HepG2 (cell line): ENCODE results near the gene ST8SIA6. TPM values are rescaled to one million over a fixed set of nuclear protein-coding genes. Genes with fewer than 3 reads are reported as not detected.

Experiments
- ATAC-seq: fragments of 200-7000 bp; cut with Tn5 transposase; 3 replicates; pipeline ENCODE4 v1.9.1; 2020; ENCODE audit warnings: mild to moderate bottlenecking, moderate library complexity
- BruUV-seq: library from RNA; stranded (reverse); fragments of 400-500 nt; replicated peaks from 2 replicates; lab custom pipeline; 2021; lab: Mats Ljungman, UMichigan
- CTCF ChIA-PET: fragments of 300-600 bp; formaldehyde crosslinking; extraction: SDS; loops from one replicate; lab custom pipeline; 2021; ENCODE audit warnings: low total read pairs, inconsistent platforms, low intra/inter-chr PET ratio; lab: Yijun Ruan, JAX
- POLR2A ChIA-PET: fragments of 350-600 bp; sonication (Branson Sonifier 250); formaldehyde crosslinking; loops from one replicate; lab custom pipeline; 2020; ENCODE audit warnings: antibody characterized with exemption, inconsistent platforms; lab: Yijun Ruan, JAX
- DNase-seq: peaks from one replicate; pipeline ENCODE4 v3.0.0-alpha.2; 2015; ENCODE audit warnings: low spot score
- FAIRE-seq: peaks from 3 replicates; lab custom pipeline; 2011; peaks lifted over from hg19 to GRCh38; lab: Jason Lieb, UNC
- H2AFZ ChIP-seq: one replicate; pipeline ENCODE4 v1.6.1; 2011; ENCODE audit warnings: low read length, inconsistent platforms
- H3K27ac ChIP-seq: fragments of 300-600 bp; 3 replicates; pipeline ENCODE4 v1.8.0; 2011; ENCODE audit warnings: mixed run types, mild to moderate bottlenecking, mixed read lengths, low read length, inconsistent platforms; ENCODE audit not compliant: insufficient read depth; ENCODE audit errors: extremely low read length
- H3K27me3 ChIP-seq, 2 experiments: fragments of 200-600 bp in 1 of 2; 2 replicates in 1 of 2; 3 replicates in 1 of 2; pipeline versions ENCODE4 v1.6.0 to v1.8.0; 2011; ENCODE audit warnings: low read length in 2 of 2, mild to moderate bottlenecking in 2 of 2, moderate library complexity in 2 of 2, inconsistent platforms in 1 of 2; ENCODE audit not compliant: insufficient read depth in 2 of 2, control insufficient read depth in 1 of 2
- H3K36me3 ChIP-seq, 2 experiments: fragments of 200-600 bp in 1 of 2; replicated peaks in 1 of 2; 2 replicates in 1 of 2; 3 replicates in 1 of 2; pipeline versions ENCODE4 v1.5.1 to v1.8.0; 2011; ENCODE audit warnings: low read length in 2 of 2, inconsistent platforms in 1 of 2; ENCODE audit not compliant: insufficient read depth in 2 of 2, control insufficient read depth in 1 of 2
- H3K4me1 ChIP-seq: 2 replicates; pipeline ENCODE4 v1.5.1; 2012; ENCODE audit warnings: low read length, inconsistent platforms; ENCODE audit not compliant: insufficient read depth
- H3K4me2 ChIP-seq: 2 replicates; pipeline ENCODE4 v1.6.0; 2011; ENCODE audit warnings: low read depth, low read length, inconsistent platforms
- H3K4me3 ChIP-seq, 3 experiments: fragments of 200-600 bp in 1 of 3; sonication (generic), shearing (Covaris generic) in 1 of 3; replicated peaks in 1 of 3; 2 replicates each; pipeline ENCODE4 v1.5.1; 2011 to 2016; ENCODE audit warnings: low read length in 3 of 3, inconsistent platforms in 2 of 3, low read depth in 2 of 3, mild to moderate bottlenecking in 2 of 3, control low read depth in 1 of 3, mixed read lengths in 1 of 3; ENCODE audit not compliant: insufficient read depth in 1 of 3
- H3K79me2 ChIP-seq: one replicate; pipeline ENCODE4 v1.6.1; 2011; ENCODE audit warnings: low read length, inconsistent platforms; ENCODE audit not compliant: insufficient read depth
- H3K9ac ChIP-seq: 2 replicates; pipeline ENCODE4 v1.6.0; 2011; ENCODE audit warnings: mild to moderate bottlenecking, low read depth, low read length, inconsistent platforms; ENCODE audit not compliant: insufficient read depth
- H3K9me3 ChIP-seq: 2 replicates; pipeline ENCODE4 v1.5.1; 2012; ENCODE audit warnings: mild to moderate bottlenecking, low read length
- H4K20me1 ChIP-seq: 2 replicates; pipeline ENCODE4 v1.6.0; 2011; ENCODE audit warnings: inconsistent platforms, mild to moderate bottlenecking, low read length, moderate library complexity; ENCODE audit not compliant: insufficient read depth
- HHEX ChIP-seq: IDR thresholded peaks from 2 replicates; pipeline ENCODE4 v1.6.1; 2016; ENCODE audit warnings: control low read depth
- HOXA3 ChIP-seq: sonication (generic); formaldehyde crosslinking; IDR thresholded peaks from 2 replicates; pipeline ENCODE4 v1.5.0; 2020; ENCODE audit warnings: missing genetic modification reagents
- JARID2 ChIP-seq: sonication (generic); formaldehyde crosslinking; IDR thresholded peaks from 2 replicates; pipeline ENCODE4 v1.8.1; 2023; ENCODE audit warnings: missing genetic modification reagents, inconsistent platforms; ENCODE audit not compliant: insufficient replicate concordance
- KLF16 ChIP-seq, 2 experiments: sonication (generic) in 1 of 2; formaldehyde crosslinking in 1 of 2; IDR thresholded peaks; 2 replicates each; pipeline versions ENCODE4 v1.6.1 to v1.8.0; 2016 to 2023; ENCODE audit warnings: missing genetic modification reagents in 2 of 2, missing compliant biosample characterization in 1 of 2
- MAX ChIP-seq: IDR thresholded peaks from 2 replicates; pipeline ENCODE4 v1.6.1; 2012; ENCODE audit warnings: inconsistent platforms
- MYPOP ChIP-seq: sonication (generic); formaldehyde crosslinking; IDR thresholded peaks from 2 replicates; pipeline ENCODE4 v1.8.1; 2023; ENCODE audit warnings: mild to moderate bottlenecking, moderate library complexity, missing genetic modification reagents
- PRDM15 ChIP-seq: sonication (generic); formaldehyde crosslinking; IDR thresholded peaks from 2 replicates; pipeline ENCODE4 v1.4.0; 2020; ENCODE audit warnings: missing genetic modification reagents
- RERE ChIP-seq: IDR thresholded peaks from 2 replicates; pipeline ENCODE4 v1.6.1; 2016; ENCODE audit warnings: low read depth, missing genetic modification reagents, missing compliant biosample characterization
- ZBTB21 ChIP-seq: sonication (generic); formaldehyde crosslinking; IDR thresholded peaks from 2 replicates; pipeline ENCODE4 v1.4.0; 2020; ENCODE audit warnings: missing genetic modification reagents
- ZNF552 ChIP-seq: sonication (generic); formaldehyde crosslinking; IDR thresholded peaks from 2 replicates; pipeline ENCODE4 v1.9.0; 2022; ENCODE audit warnings: missing genetic modification reagents, mild to moderate bottlenecking, borderline replicate concordance
- ZSCAN21 ChIP-seq: sonication (generic); formaldehyde crosslinking; IDR thresholded peaks from 2 replicates; pipeline ENCODE4 v1.8.0; 2022; ENCODE audit warnings: mild to moderate bottlenecking, missing genetic modification reagents, moderate library complexity, borderline replicate concordance
- WGBS: methylation state at CpG from one replicate; pipeline ENCODE4 v1.1.6; 2017; ENCODE audit warnings: low lambda C conversion rate; 5-methylcytosine and 5-hydroxymethylcytosine counted together
- in situ Hi-C: cut with HindIII; loops from 2 replicates; pipeline ENCODE4 v1.10.0; 2017; ENCODE audit warnings: low pct_unique_long_range_greater_than_20kb; ENCODE audit not compliant: extremely low pct_ligation_motif_present
- intact Hi-C: fragments of 100-400 bp; cut with micrococcal nuclease; formaldehyde crosslinking; loops from one replicate; pipeline ENCODE4 v1.10.0; 2022; ENCODE audit not compliant: unreplicated experiment
- polyA plus RNA-seq, 8 experiments: library from polyadenylated mRNA; depleted of rRNA in 3 of 8; stranded (reverse) in 7 of 8; unstranded in 1 of 8; fragments of >200 nt; fragmentation: Illumina TruSeq in 4 of 8; extraction: Trizol in 4 of 8; gene quantifications; 2 replicates each; pipeline versions ENCODE4 v1.2.1 to v1.2.3, GENCODE V29; 2011 to 2016; ENCODE audit warnings: low read depth in 4 of 8, missing spikeins in 1 of 8, mixed read lengths in 1 of 8; ENCODE audit not compliant: insufficient read depth in 1 of 8
- total RNA-seq, 5 experiments: library from RNA; depleted of rRNA; stranded (reverse); fragments of >200 nt; fragmentation: Illumina TruSeq; extraction: Trizol; gene quantifications; 2 replicates each; pipeline ENCODE4 v1.2.3, GENCODE V29; 2016; ENCODE audit warnings: low read depth in 1 of 5

ST8SIA6 gene
- total and polyA plus RNA-seq, 2 of the 13 experiments (the other 11 are each of a cell fraction or from before 2014, with no cell fraction given) = not detected

GRCh38 chr10:17428351-17429097 lies 25.9 kb downstream of the ST8SIA6 start:
- intact Hi-C loops = no loop called here
- no peak overlapping the region for H3K4me2 ChIP-seq
- H3K36me3 ChIP-seq = no peaks in the 10 kb centered on the region
- in situ Hi-C loops = loop anchor here (25.0 kb wide), 1 partner anchor 591 kb away; no protein-coding TSS in a partner anchor
- TF ChIP-seq KLF16 (CRISPR knock-in tag; IDR thresholded peaks at IDR 0.05) (no peak), PRDM15 (CRISPR knock-in tag) (no peak), ZNF552 (CRISPR knock-in tag) (no peak), HOXA3 (CRISPR knock-in tag) (no peak), RERE (CRISPR knock-in tag) (no peak), ZBTB21 (CRISPR knock-in tag) (no peak), ZSCAN21 (CRISPR knock-in tag) (no peak), HHEX (CRISPR knock-in tag) (no peak), MYPOP (no peak), MAX (no peak), JARID2 (CRISPR knock-in tag) (no peak)
- POLR2A ChIA-PET = no interaction called here
- ATAC-seq (no peak), DNase-seq (no peak), FAIRE-seq (no peak)
- H3K27ac ChIP-seq = no peak overlapping the region
- peaks cover 0 to 15% of the 10 kb centered on the region in 2 experiments; a peak in 2 of 5 replicates for H3K27me3 ChIP-seq
- 13% methylated on average over 17 of the region's 17 CpGs for WGBS
- H3K79me2 ChIP-seq = no peaks in the 10 kb centered on the region
- no TSS peak for BruUV-seq
- no peaks in the 10 kb centered on the region for H3K4me1 ChIP-seq
- H3K9me3 ChIP-seq = no peaks in the 10 kb centered on the region
- no peak overlapping the region for H3K9ac ChIP-seq
- H3K4me3 ChIP-seq = no peak overlapping the region
- no peak overlapping the region for H2AFZ ChIP-seq
- CTCF ChIA-PET = no interaction called here
- H4K20me1 ChIP-seq = no peaks in the 10 kb centered on the region
